Measurements from ENCODE around the gene PAFAH2.

GRCh38 chr1:26036756-26037281, 39.0 kb upstream of the PAFAH2 start:
- TF ChIP-seq POLR2A (IDR thresholded peaks at IDR 0.05) (no peak), POLR2AphosphoS5 (IDR thresholded peaks at IDR 0.05) (no peak)

Measured in stomach (tissue), 4 donors.